ENCODE data around the gene MREG. TPM values are rescaled to one million over a fixed set of nuclear protein-coding genes. Genes with fewer than 3 reads are reported as not detected.

The MREG gene
- total RNA-seq, 1 experiment from 2014 or later: 16.9 TPM

DNA sequence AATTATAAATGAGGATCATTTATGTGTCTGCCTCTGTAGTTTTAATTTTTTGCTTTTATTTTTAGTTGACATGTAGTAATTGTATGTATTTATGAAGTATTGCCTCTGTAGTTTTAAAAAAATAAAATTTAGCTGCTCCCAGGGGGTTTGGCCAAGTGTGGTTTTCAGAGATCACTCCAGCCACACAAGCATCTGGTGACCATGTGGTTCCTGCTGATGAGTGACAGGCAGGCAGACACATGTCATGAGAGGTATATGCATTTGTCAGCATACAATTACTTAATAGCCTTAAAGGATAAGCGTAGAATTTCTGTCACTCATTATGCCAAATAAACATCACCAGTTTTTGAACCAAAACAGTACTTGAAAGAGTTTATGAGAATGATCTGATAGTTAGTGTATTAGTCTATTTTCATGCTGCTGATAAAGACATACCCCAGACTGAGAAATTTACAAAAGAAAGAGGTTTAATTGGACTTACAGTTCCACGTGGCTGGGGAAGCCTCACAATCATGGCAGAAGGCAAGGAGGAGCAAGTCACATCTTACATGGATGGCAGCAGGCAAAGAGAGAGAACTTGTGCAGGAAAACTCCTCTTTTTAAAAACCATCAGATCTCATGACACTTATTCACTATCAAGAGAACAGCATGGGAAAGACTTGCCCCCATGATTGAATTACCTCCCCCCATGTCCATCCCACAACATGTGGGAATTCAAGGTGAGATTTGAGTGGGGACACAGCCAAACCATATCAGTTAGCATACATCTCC is 29.6 kb downstream of the MREG start:
- Histone ChIP-seq H3K27ac (ENCODE audit: low read depth, low read length) (no peak overlapping the region), H3K4me2 (ENCODE audit: low read length) (no peak overlapping the region)
- RAD21 ChIA-PET (ENCODE audit: low non-redundant PET in 1 of 2, low total read pairs in 2 of 2, uncharacterized antibody in 2 of 2, unreplicated experiment in 2 of 2): no interaction called here

More for the DNA sequence above, 29.6 kb downstream of the MREG start:
- peaks cover 0 to 17% of the 10 kb centered on the region in 2 experiments; a peak in 2 of 4 replicates for H3K4me1 ChIP-seq (ENCODE audit: control insufficient read depth in 1 of 2, insufficient read depth in 2 of 2, low read length in 2 of 2)
- no peaks in the 10 kb centered on the region for H3K9me3 ChIP-seq (ENCODE audit: control insufficient read depth in 1 of 2, insufficient read depth in 1 of 2, low read depth in 1 of 2, low read length in 2 of 2)
- DNase-seq (ENCODE audit: low read depth, low spot score) (no peak), ATAC-seq (no peak)
- no peak overlapping the region for H3K4me3 ChIP-seq (replicated peaks in 1 of 2; ENCODE audit: low read depth in 1 of 2, low read length in 2 of 2)
- no peak overlapping the region for H3K9ac ChIP-seq (ENCODE audit: low read length)
- no peak for TF ChIP-seq CBX3 (IDR thresholded peaks at IDR 0.05; ENCODE audit: low read depth)
- TF ChIP-seq RAD21 (IDR thresholded peaks at IDR 0.05; ENCODE audit: low read depth): no peak
- TF ChIP-seq TCF7L2 (IDR thresholded peaks at IDR 0.05; ENCODE audit: borderline replicate concordance, extremely low read depth, insufficient read depth, insufficient read length): no peak
- TF ChIP-seq, protein P1, sequence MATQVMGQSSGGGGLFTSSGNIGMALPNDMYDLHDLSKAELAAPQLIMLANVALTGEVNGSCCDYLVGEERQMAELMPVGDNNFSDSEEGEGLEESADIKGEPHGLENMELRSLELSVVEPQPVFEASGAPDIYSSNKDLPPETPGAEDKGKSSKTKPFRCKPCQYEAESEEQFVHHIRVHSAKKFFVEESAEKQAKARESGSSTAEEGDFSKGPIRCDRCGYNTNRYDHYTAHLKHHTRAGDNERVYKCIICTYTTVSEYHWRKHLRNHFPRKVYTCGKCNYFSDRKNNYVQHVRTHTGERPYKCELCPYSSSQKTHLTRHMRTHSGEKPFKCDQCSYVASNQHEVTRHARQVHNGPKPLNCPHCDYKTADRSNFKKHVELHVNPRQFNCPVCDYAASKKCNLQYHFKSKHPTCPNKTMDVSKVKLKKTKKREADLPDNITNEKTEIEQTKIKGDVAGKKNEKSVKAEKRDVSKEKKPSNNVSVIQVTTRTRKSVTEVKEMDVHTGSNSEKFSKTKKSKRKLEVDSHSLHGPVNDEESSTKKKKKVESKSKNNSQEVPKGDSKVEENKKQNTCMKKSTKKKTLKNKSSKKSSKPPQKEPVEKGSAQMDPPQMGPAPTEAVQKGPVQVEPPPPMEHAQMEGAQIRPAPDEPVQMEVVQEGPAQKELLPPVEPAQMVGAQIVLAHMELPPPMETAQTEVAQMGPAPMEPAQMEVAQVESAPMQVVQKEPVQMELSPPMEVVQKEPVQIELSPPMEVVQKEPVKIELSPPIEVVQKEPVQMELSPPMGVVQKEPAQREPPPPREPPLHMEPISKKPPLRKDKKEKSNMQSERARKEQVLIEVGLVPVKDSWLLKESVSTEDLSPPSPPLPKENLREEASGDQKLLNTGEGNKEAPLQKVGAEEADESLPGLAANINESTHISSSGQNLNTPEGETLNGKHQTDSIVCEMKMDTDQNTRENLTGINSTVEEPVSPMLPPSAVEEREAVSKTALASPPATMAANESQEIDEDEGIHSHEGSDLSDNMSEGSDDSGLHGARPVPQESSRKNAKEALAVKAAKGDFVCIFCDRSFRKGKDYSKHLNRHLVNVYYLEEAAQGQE (IDR thresholded peaks at IDR 0.05; ENCODE audit: low read depth): no peak
- TF ChIP-seq, protein P2, sequence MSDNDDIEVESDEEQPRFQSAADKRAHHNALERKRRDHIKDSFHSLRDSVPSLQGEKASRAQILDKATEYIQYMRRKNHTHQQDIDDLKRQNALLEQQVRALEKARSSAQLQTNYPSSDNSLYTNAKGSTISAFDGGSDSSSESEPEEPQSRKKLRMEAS (IDR thresholded peaks at IDR 0.05): no peak
- POLR2A ChIA-PET: no interaction called here
- CTCF ChIA-PET: no interaction called here
- H4K20me1 ChIP-seq (ENCODE audit: insufficient read depth): no peaks in the 10 kb centered on the region
- no peak overlapping the region for H2AFZ ChIP-seq (ENCODE audit: low read depth, low read length, poor library complexity, severe bottlenecking)
- no peaks in the 10 kb centered on the region for H3K9me2 ChIP-seq (ENCODE audit: insufficient read depth)
- no TSS peak for BruUV-seq (replicated peaks)
- no peaks in the 10 kb centered on the region for H3K79me2 ChIP-seq (ENCODE audit: insufficient read depth, low read length)
- no peaks in the 10 kb centered on the region for H3K27me3 ChIP-seq (ENCODE audit: insufficient read depth, low read length)
- intact Hi-C loops (cut with micrococcal nuclease): no loop called here
- no peaks in the 10 kb centered on the region for H3K36me3 ChIP-seq (ENCODE audit: control insufficient read depth in 1 of 2, insufficient read depth in 2 of 2, low read length in 2 of 2)

All from HCT116 (cell line).